DND-41 (cell line): ENCODE measurements around the gene HOGA1.

Experiments used
- ATAC-seq: fragments of 200-7000 bp; cut with Tn5 transposase; 3 replicates; pipeline ENCODE4 v1.9.1; 2021; ENCODE audit warnings: low read depth; ENCODE audit not compliant: insufficient read depth
- DNase-seq: peaks from one replicate; pipeline ENCODE4 v3.0.0-alpha.2; 2020
- H2AFZ ChIP-seq: 2 replicates; pipeline ENCODE4 v1.6.0; 2012; ENCODE audit warnings: low read depth, low read length
- H3K27ac ChIP-seq: 2 replicates; pipeline ENCODE4 v1.5.1; 2012; ENCODE audit warnings: low read length, inconsistent platforms
- H3K27me3 ChIP-seq: fragments of 200-600 bp; sonication (generic); 2 replicates; pipeline ENCODE4 v1.6.0; 2012; ENCODE audit warnings: low read length, mild to moderate bottlenecking, inconsistent platforms; ENCODE audit not compliant: insufficient read depth, poor library complexity
- H3K36me3 ChIP-seq: 2 replicates; pipeline ENCODE4 v1.5.1; 2012; ENCODE audit warnings: low read length, inconsistent platforms; ENCODE audit not compliant: insufficient read depth
- H3K4me1 ChIP-seq: 2 replicates; pipeline ENCODE4 v1.5.1; 2012; ENCODE audit warnings: mild to moderate bottlenecking, low read length; ENCODE audit not compliant: insufficient read depth
- H3K4me2 ChIP-seq: 2 replicates; pipeline ENCODE4 v1.6.0; 2012; ENCODE audit warnings: mild to moderate bottlenecking, moderate library complexity, low read length, inconsistent platforms; ENCODE audit not compliant: insufficient read depth
- H3K4me3 ChIP-seq, 2 experiments: fragments of 200-600 bp in 1 of 2; shearing (Covaris generic) in 1 of 2; 2 replicates each; pipeline ENCODE4 v1.5.1; 2012 to 2016; ENCODE audit warnings: inconsistent platforms in 2 of 2, low read length in 2 of 2, mild to moderate bottlenecking in 2 of 2, low read depth in 1 of 2, moderate library complexity in 1 of 2
- H3K79me2 ChIP-seq: 2 replicates; pipeline ENCODE4 v1.6.0; 2012; ENCODE audit warnings: low read length, inconsistent platforms; ENCODE audit not compliant: insufficient read depth
- H3K9ac ChIP-seq: 2 replicates; pipeline ENCODE4 v1.6.0; 2012; ENCODE audit warnings: low read depth, mild to moderate bottlenecking, inconsistent platforms, low read length, moderate library complexity
- H3K9me3 ChIP-seq: 2 replicates; pipeline ENCODE4 v1.5.1; 2012; ENCODE audit warnings: low read length, moderate library complexity, mild to moderate bottlenecking, inconsistent platforms; ENCODE audit not compliant: insufficient read depth, severe bottlenecking
- H4K20me1 ChIP-seq: 2 replicates; pipeline ENCODE4 v1.6.0; 2012; ENCODE audit warnings: low read length; ENCODE audit not compliant: insufficient read depth
- CTCF ChIP-seq: IDR thresholded peaks from 2 replicates; pipeline ENCODE4 v1.5.1; 2012; ENCODE audit warnings: borderline replicate concordance, low read length, moderate library complexity, mild to moderate bottlenecking; ENCODE audit not compliant: poor library complexity, severe bottlenecking; ENCODE audit errors: extremely low read depth
- EZH2 ChIP-seq: IDR thresholded peaks from 3 replicates; pipeline ENCODE4 v1.6.1; 2012; ENCODE audit warnings: borderline replicate concordance, low read depth, mild to moderate bottlenecking, moderate library complexity, low read length, inconsistent platforms; ENCODE audit not compliant: severe bottlenecking

The HOGA1 gene

GRCh38 chr10:97631098-97631497 lies 46.9 kb downstream of the HOGA1 start:
- H3K79me2 ChIP-seq, result no peaks in the 10 kb centered on the region
- H4K20me1 ChIP-seq, result no peaks in the 10 kb centered on the region
- no peaks in the 10 kb centered on the region for H3K36me3 ChIP-seq
- ATAC-seq (no peak), DNase-seq (no peak)
- no peak overlapping the region for H2AFZ ChIP-seq
- no peak overlapping the region for H3K27ac ChIP-seq
- H3K4me2 ChIP-seq, result no peak overlapping the region
- H3K4me1 ChIP-seq, result no peaks in the 10 kb centered on the region
- H3K9ac ChIP-seq, result no peak overlapping the region
- H3K27me3 ChIP-seq, result peaks cover 2% of the 10 kb centered on the region
- H3K9me3 ChIP-seq, result no peaks in the 10 kb centered on the region
- H3K4me3 ChIP-seq, result no peak overlapping the region
- TF ChIP-seq EZH2 (no peak), CTCF (no peak)

- H3K27me3 ChIP-seq, result no peaks in the 10 kb centered on the region
- H4K20me1 ChIP-seq, result no peaks in the 10 kb centered on the region
- no peaks in the 10 kb centered on the region for H3K9me3 ChIP-seq
- H3K27ac ChIP-seq, result no peak within 1 kb of the TSS
- DNase-seq, result no peak
- TF ChIP-seq CTCF (no peak), EZH2 (no peak)
- H3K36me3 ChIP-seq, result no peaks in the 10 kb centered on the region
- no peak within 1 kb of the TSS for H3K4me2 ChIP-seq
- H3K79me2 ChIP-seq, result no peaks in the 10 kb centered on the region
- no peak within 1 kb of the TSS for H2AFZ ChIP-seq
- no peak within 1 kb of the TSS for H3K9ac ChIP-seq
- H3K4me1 ChIP-seq, result no peaks in the 10 kb centered on the region
- no peak within 1 kb of the TSS for H3K4me3 ChIP-seq
- ATAC-seq, result no peak
These were observed 49.0 kb downstream of the HOGA1 start, which contains the start of gene MORN4 for GRCh38 chr10:97632949-97633884. MORN4 (minus strand) TSS chr10:97633500; CDS start chr10:97619653, 13,847 bp downstream.

GRCh38 chr10:97633921-97634320 lies 49.7 kb downstream of the HOGA1 start:
- H4K20me1 ChIP-seq, result no peaks in the 10 kb centered on the region
- H3K27ac ChIP-seq, result no peak overlapping the region
- no peak for DNase-seq

More at GRCh38 chr10:97633921-97634320, 49.7 kb downstream of the HOGA1 start:
- no peak for TF ChIP-seq CTCF
- H3K4me1 ChIP-seq, result no peaks in the 10 kb centered on the region
- H2AFZ ChIP-seq, result no peak overlapping the region
- H3K9me3 ChIP-seq, result no peaks in the 10 kb centered on the region
- no peaks in the 10 kb centered on the region for H3K36me3 ChIP-seq
- H3K4me2 ChIP-seq, result no peak overlapping the region
- H3K27me3 ChIP-seq, result no peaks in the 10 kb centered on the region
- no peak for ATAC-seq
- no peak overlapping the region for H3K4me3 ChIP-seq
- H3K79me2 ChIP-seq, result no peaks in the 10 kb centered on the region
- no peak overlapping the region for H3K9ac ChIP-seq
